Fibroblast of upper back skin (primary cell): ENCODE results near the gene YY1.

ENCODE experiments used
- DNase-seq: peaks from one replicate; pipeline ENCODE4 v3.0.0-alpha.2; 2013

YY1 gene

GRCh38 chr14:100317912-100318808 lies 79.2 kb downstream of the YY1 start:
- peak; percentile 52 for DNase-seq

GRCh38 chr14:100320157-100320856 lies 81.4 kb downstream of the YY1 start:
- no peak for DNase-seq

- no peak for DNase-seq
These were observed 82.7 kb downstream of the YY1 start for GRCh38 chr14:100321473-100322137.

- no peak for DNase-seq
These were observed 83.4 kb downstream of the YY1 start for GRCh38 chr14:100322138-100322957.

GRCh38 chr14:100323121-100323941 lies 84.4 kb downstream of the YY1 start, which contains the start of gene SLC25A47:
Gene SLC25A47, plus strand, starts transcription at chr14:100323339. Its CDS starts 76 bp downstream, at chr14:100323415.
- no peak for DNase-seq

GRCh38 chr14:100323942-100324307 lies 85.0 kb downstream of the YY1 start:
- DNase-seq = no peak

- no peak for DNase-seq
These were observed 86.3 kb downstream of the YY1 start for GRCh38 chr14:100325231-100325632.

- DNase-seq = no peak
These were observed 87.0 kb downstream of the YY1 start for GRCh38 chr14:100325958-100326357.

GRCh38 chr14:100327128-100327527 lies 88.2 kb downstream of the YY1 start:
- DNase-seq = no peak

- no peak for DNase-seq
These were observed 89.7 kb downstream of the YY1 start for GRCh38 chr14:100328495-100329163.

- DNase-seq = no peak
These were observed 90.5 kb downstream of the YY1 start for GRCh38 chr14:100329233-100330006.

GRCh38 chr14:100330007-100330344 lies 91.0 kb downstream of the YY1 start:
- no peak for DNase-seq

- no peak for DNase-seq
These were observed 91.5 kb downstream of the YY1 start for GRCh38 chr14:100330388-100330931.

- no peak for DNase-seq
These were observed 93.2 kb downstream of the YY1 start for GRCh38 chr14:100332071-100332639.
